C4-2B (cell line): Measurements from ENCODE around the gene PTS.

Source experiments
- ZFX ChIP-seq: fragments of 450-650 bp; IDR thresholded peaks from 2 replicates; pipeline ENCODE4 v1.6.1; 2017
- TF ChIP-seq, protein P1 (sequence below): fragments of 450-650 bp; conservative IDR thresholded peaks from 2 replicates; pipeline ENCODE4 v1.5.1; 2017; ENCODE audit warnings: mild to moderate bottlenecking

DNA sequence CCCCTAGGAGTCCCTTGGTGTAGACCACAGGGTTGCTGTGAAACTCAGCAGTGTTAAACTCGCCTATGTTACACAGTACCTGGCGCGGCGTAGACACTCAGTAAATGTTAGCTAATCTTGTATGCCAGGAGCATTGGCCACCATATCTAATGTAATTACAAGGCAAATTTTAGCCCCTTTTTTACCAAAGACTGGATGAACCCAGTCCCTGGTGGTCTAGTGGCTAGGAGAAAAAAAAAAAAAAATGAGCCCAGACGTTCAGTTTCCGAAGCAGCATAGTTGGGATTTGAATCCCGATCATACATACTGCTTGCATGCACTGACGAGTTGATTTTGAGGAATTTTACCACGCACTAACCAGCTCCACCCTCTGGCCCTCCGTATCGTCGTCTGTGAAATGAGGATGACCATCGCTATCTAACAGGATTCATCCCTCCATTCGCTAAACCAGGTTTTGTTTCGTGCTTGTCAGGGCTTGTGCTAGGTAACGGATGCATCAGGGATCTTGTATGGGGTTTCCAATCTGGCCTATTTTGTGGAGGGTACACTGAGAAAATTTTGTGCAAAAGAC is 688 bp downstream of the PTS start:
- TF ChIP-seq, protein P1, sequence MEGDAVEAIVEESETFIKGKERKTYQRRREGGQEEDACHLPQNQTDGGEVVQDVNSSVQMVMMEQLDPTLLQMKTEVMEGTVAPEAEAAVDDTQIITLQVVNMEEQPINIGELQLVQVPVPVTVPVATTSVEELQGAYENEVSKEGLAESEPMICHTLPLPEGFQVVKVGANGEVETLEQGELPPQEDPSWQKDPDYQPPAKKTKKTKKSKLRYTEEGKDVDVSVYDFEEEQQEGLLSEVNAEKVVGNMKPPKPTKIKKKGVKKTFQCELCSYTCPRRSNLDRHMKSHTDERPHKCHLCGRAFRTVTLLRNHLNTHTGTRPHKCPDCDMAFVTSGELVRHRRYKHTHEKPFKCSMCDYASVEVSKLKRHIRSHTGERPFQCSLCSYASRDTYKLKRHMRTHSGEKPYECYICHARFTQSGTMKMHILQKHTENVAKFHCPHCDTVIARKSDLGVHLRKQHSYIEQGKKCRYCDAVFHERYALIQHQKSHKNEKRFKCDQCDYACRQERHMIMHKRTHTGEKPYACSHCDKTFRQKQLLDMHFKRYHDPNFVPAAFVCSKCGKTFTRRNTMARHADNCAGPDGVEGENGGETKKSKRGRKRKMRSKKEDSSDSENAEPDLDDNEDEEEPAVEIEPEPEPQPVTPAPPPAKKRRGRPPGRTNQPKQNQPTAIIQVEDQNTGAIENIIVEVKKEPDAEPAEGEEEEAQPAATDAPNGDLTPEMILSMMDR = no peak; the same call in 1 of the 2 replicates
- no peak for TF ChIP-seq ZFX
